Spleen (tissue), 7 donors: ENCODE results near the gene TMEM127.

ENCODE experiments used
- POLR2A ChIP-seq, 3 donors: fragments of 450-650 bp; IDR thresholded peaks; one replicate each; pipeline ENCODE4 v1.5.1; 2017; ENCODE audit warnings: antibody characterized with exemption in 3 of 3, mild to moderate bottlenecking in 1 of 3
- POLR2AphosphoS5 ChIP-seq, 3 donors: sonication (generic); formaldehyde crosslinking; IDR thresholded peaks; one replicate each; pipeline ENCODE4 v1.5.1; 2017; ENCODE audit warnings: antibody characterized with exemption in 3 of 3
- TF ChIP-seq, protein P1 (sequence below), 11 experiments: fragments of 200-600 bp in 7 of 11; fragments of 450-650 bp in 4 of 11; sonication (generic) in 4 of 11; IDR thresholded peaks in 8 of 11; conservative IDR thresholded peaks in 3 of 11; 1 replicate in 7 of 11; 2 replicates in 4 of 11; pipeline versions ENCODE4 v1.4.0 to v1.8.0; 2016 to 2021; ENCODE audit warnings: antibody characterized with exemption in 11 of 11, inconsistent platforms in 4 of 11, mild to moderate bottlenecking in 1 of 11
- donor health status: DM: no; HTN: no; CAD: no; lungs with moderate emphysema.
- donor health status: DM: no; HTN: no; CAD: no.
- donor health status: DM: no; HTN: no; CAD: no.

DNA sequence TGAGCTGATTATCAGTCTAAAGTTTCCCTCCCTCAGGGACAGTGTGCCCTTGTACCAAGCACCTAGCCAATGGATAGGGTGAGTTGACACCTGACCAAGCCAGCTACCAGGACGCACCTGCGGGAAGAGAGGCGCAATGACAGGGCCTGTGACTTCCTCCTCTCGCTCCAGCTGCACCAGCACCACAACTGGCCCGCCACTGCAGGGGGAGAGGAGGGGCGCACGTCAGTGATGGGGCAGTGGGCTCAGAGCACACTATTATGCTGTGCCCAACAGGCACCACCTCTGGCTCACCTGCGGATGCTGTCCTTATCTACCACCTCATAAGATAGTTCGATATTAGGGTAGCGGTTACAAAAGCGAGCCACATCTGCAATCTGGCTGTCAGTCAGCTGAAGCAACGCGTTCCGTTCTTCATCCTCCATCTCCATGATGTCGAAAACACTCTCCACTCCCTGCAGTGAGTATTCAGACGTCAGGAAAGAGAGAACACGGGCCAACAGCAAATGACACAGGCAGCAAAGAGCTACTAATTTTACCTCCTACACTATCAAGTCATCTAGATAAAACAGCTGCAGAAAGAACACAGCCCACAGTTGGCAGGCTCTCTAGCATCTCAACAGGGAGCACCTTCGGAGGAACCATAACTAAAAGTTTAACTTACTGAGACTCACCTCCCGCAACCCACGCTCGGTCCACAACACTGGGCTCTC lies 11.1 kb upstream of the TMEM127 start:
- TF ChIP-seq, protein P1, sequence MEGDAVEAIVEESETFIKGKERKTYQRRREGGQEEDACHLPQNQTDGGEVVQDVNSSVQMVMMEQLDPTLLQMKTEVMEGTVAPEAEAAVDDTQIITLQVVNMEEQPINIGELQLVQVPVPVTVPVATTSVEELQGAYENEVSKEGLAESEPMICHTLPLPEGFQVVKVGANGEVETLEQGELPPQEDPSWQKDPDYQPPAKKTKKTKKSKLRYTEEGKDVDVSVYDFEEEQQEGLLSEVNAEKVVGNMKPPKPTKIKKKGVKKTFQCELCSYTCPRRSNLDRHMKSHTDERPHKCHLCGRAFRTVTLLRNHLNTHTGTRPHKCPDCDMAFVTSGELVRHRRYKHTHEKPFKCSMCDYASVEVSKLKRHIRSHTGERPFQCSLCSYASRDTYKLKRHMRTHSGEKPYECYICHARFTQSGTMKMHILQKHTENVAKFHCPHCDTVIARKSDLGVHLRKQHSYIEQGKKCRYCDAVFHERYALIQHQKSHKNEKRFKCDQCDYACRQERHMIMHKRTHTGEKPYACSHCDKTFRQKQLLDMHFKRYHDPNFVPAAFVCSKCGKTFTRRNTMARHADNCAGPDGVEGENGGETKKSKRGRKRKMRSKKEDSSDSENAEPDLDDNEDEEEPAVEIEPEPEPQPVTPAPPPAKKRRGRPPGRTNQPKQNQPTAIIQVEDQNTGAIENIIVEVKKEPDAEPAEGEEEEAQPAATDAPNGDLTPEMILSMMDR (IDR thresholded peaks at IDR 0.05 in 8 of 11, conservative IDR thresholded peaks at IDR 0.05 in 3 of 11), result no peak
- TF ChIP-seq POLR2AphosphoS5 (IDR thresholded peaks at IDR 0.05), result peak in 2 of 3 donors; percentile 15 to 52
- TF ChIP-seq POLR2A (IDR thresholded peaks at IDR 0.05), result no peak
